Activated CD4-positive, alpha-beta T cell treated with anti-CD3 and anti-CD28 coated beads for 36 hours (primary cell): ENCODE measurements around the gene DEF6. TPM values are rescaled to one million over a fixed set of nuclear protein-coding genes. Genes with fewer than 3 reads are reported as not detected.

Source experiments
- ATAC-seq: fragments of 200-7000 bp; cut with Tn5 transposase; one replicate; pipeline ENCODE4 v1.10.0; 2021; ENCODE audit warnings: mild to moderate bottlenecking, moderate library complexity
- CTCF ChIA-PET: fragments of 350-600 bp; sonication (Branson Sonifier 250); formaldehyde crosslinking; loops from one replicate; lab custom pipeline; 2021; ENCODE audit warnings: antibody characterized with exemption; lab: Charles Lee
- POLR2A ChIA-PET: fragments of 350-600 bp; sonication (Branson Sonifier 250); formaldehyde crosslinking; loops from one replicate; lab custom pipeline; 2021; ENCODE audit warnings: antibody characterized with exemption, inconsistent platforms; lab: Charles Lee
- DNase-seq: peaks from one replicate; pipeline ENCODE4 v3.0.0-alpha.2; 2020
- H3K27ac Mint-ChIP-seq: one replicate; pipeline ENCODE4 v1.8.0; 2021; ENCODE audit warnings: mixed read lengths
- H3K27me3 Mint-ChIP-seq: one replicate; pipeline ENCODE4 v1.8.0; 2021; ENCODE audit warnings: mixed read lengths
- H3K36me3 Mint-ChIP-seq: one replicate; pipeline ENCODE4 v1.8.0; 2021; ENCODE audit warnings: low read depth, mixed read lengths
- H3K4me1 Mint-ChIP-seq: one replicate; pipeline ENCODE4 v1.8.0; 2021; ENCODE audit warnings: mixed read lengths
- H3K4me3 Mint-ChIP-seq: one replicate; pipeline ENCODE4 v1.8.0; 2021; ENCODE audit warnings: mild to moderate bottlenecking, moderate library complexity, mixed read lengths
- H3K9me3 Mint-ChIP-seq: one replicate; pipeline ENCODE4 v1.8.0; 2021; ENCODE audit warnings: low read depth, mixed read lengths
- intact Hi-C, 2 experiments: fragments of 100-400 bp; cut with DNase I in 1 of 2; cut with micrococcal nuclease in 1 of 2; formaldehyde crosslinking; loops; one replicate each; pipeline versions ENCODE4 v1.14.2 to v1.15.1; 2022 to 2024; cut with DNase I, micrococcal nuclease
- total RNA-seq, 2 experiments: library from RNA; stranded (reverse); gene quantifications; one replicate each; pipeline ENCODE4 v1.2.3, GENCODE V29; 2021

DEF6 gene
- total RNA-seq, 2 experiments from 2014 or later = 74.1 to 86.6 TPM

GRCh38 chr6:35260591-35261570 is 36.7 kb upstream of the DEF6 start:
- Mint-ChIP-seq H3K4me1 (peaks cover 52% of the 10 kb centered on the region), H3K27ac (peak overlapping the region; percentile 90), H3K27me3 (no peaks in the 10 kb centered on the region), H3K9me3 (no peaks in the 10 kb centered on the region), H3K36me3 (peaks cover 3% of the 10 kb centered on the region), H3K4me3 (peak overlapping the region; percentile 91)
- no peak for ATAC-seq
- POLR2A ChIA-PET = interaction anchor here (0.7 kb wide), 1 partner anchor 655 kb away, joined by 3 read pairs; no protein-coding TSS in a partner anchor
- CTCF ChIA-PET = interaction anchor here (0.7 kb wide), 1 partner anchor 37 kb away, joined by 3 read pairs; the partner anchor contains the start of gene DEF6
- intact Hi-C loops = no loop called here
- DNase-seq = no peak

GRCh38 chr6:35262596-35262995 is 35.0 kb upstream of the DEF6 start:
- DNase-seq (no peak), ATAC-seq (no peak)
- H3K4me1 Mint-ChIP-seq = peaks cover 52% of the 10 kb centered on the region
- H3K9me3 Mint-ChIP-seq = no peaks in the 10 kb centered on the region
- peaks cover 5% of the 10 kb centered on the region for H3K36me3 Mint-ChIP-seq
- ChIA-PET POLR2A (interaction anchor here (1.4 kb wide), 1 partner anchor 34 kb away, joined by 4 read pairs; no protein-coding TSS in a partner anchor), CTCF (no interaction called here)
- H3K4me3 Mint-ChIP-seq = no peak overlapping the region
- intact Hi-C loops = no loop called here
- H3K27me3 Mint-ChIP-seq = no peaks in the 10 kb centered on the region
- peak overlapping the region; percentile 18 for H3K27ac Mint-ChIP-seq

GRCh38 chr6:35264550-35265274 is 32.9 kb upstream of the DEF6 start:
- H3K4me1 Mint-ChIP-seq = peaks cover 51% of the 10 kb centered on the region
- ChIA-PET CTCF (interaction anchor here (0.7 to 1.3 kb wide), 2 partner anchors 23 to 34 kb away, joined by 3 read pairs; no protein-coding TSS in a partner anchor), POLR2A (no interaction called here)
- H3K4me3 Mint-ChIP-seq = no peak overlapping the region
- intact Hi-C loops = no loop called here
- DNase-seq (no peak), ATAC-seq (no peak)
- no peaks in the 10 kb centered on the region for H3K9me3 Mint-ChIP-seq
- H3K27me3 Mint-ChIP-seq = no peaks in the 10 kb centered on the region
- peaks cover 5% of the 10 kb centered on the region for H3K36me3 Mint-ChIP-seq
- H3K27ac Mint-ChIP-seq = no peak overlapping the region

GRCh38 chr6:35265523-35265922 is 32.1 kb upstream of the DEF6 start:
- H3K4me1 Mint-ChIP-seq = peaks cover 45% of the 10 kb centered on the region
- no peak overlapping the region for H3K4me3 Mint-ChIP-seq
- peaks cover 8% of the 10 kb centered on the region for H3K36me3 Mint-ChIP-seq
- ChIA-PET POLR2A (no interaction called here), CTCF (interaction anchor here (0.6 kb wide), 1 partner anchor 62 kb away, joined by 3 read pairs; no protein-coding TSS in a partner anchor)
- no peak for DNase-seq
- no peak for ATAC-seq
- no peaks in the 10 kb centered on the region for H3K9me3 Mint-ChIP-seq
- intact Hi-C loops = no loop called here
- peak overlapping the region; percentile 20 for H3K27ac Mint-ChIP-seq
- no peaks in the 10 kb centered on the region for H3K27me3 Mint-ChIP-seq

GRCh38 chr6:35267446-35267845 is 30.2 kb upstream of the DEF6 start:
- Mint-ChIP-seq H3K27ac (no peak overlapping the region), H3K4me3 (no peak overlapping the region), H3K27me3 (no peaks in the 10 kb centered on the region), H3K9me3 (no peaks in the 10 kb centered on the region), H3K36me3 (peaks cover 10% of the 10 kb centered on the region), H3K4me1 (peaks cover 30% of the 10 kb centered on the region)
- CTCF ChIA-PET = no interaction called here
- POLR2A ChIA-PET = no interaction called here
- DNase-seq (no peak), ATAC-seq (no peak)
- intact Hi-C loops = no loop called here

- H3K4me3 Mint-ChIP-seq = no peak overlapping the region
- ATAC-seq (no peak), DNase-seq (no peak)
- intact Hi-C loops = no loop called here
- H3K4me1 Mint-ChIP-seq = peaks cover 25% of the 10 kb centered on the region
- H3K36me3 Mint-ChIP-seq = peaks cover 10% of the 10 kb centered on the region
- H3K9me3 Mint-ChIP-seq = no peaks in the 10 kb centered on the region
- no peak overlapping the region for H3K27ac Mint-ChIP-seq
- ChIA-PET POLR2A (no interaction called here), CTCF (no interaction called here)
- no peaks in the 10 kb centered on the region for H3K27me3 Mint-ChIP-seq
Measured at GRCh38 chr6:35267897-35268296, 29.7 kb upstream of the DEF6 start.

GRCh38 chr6:35272005-35272404 is 25.6 kb upstream of the DEF6 start:
- Mint-ChIP-seq H3K36me3 (peaks cover 6% of the 10 kb centered on the region), H3K4me1 (peaks cover 7% of the 10 kb centered on the region), H3K27ac (no peak overlapping the region), H3K27me3 (no peaks in the 10 kb centered on the region), H3K4me3 (no peak overlapping the region), H3K9me3 (no peaks in the 10 kb centered on the region)
- ATAC-seq (no peak), DNase-seq (no peak)
- CTCF ChIA-PET = no interaction called here
- POLR2A ChIA-PET = interaction anchor here (0.6 kb wide), 1 partner anchor 211 kb away, joined by 3 read pairs; no protein-coding TSS in a partner anchor
- intact Hi-C loops = no loop called here

GRCh38 chr6:35273822-35274559 is 23.6 kb upstream of the DEF6 start:
- H3K9me3 Mint-ChIP-seq = no peaks in the 10 kb centered on the region
- H3K36me3 Mint-ChIP-seq = peaks cover 7% of the 10 kb centered on the region
- no peak for DNase-seq
- CTCF ChIA-PET = interaction anchor here (0.8 kb wide), 1 partner anchor 20 kb away, joined by 4 read pairs; no protein-coding TSS in a partner anchor
- POLR2A ChIA-PET = no interaction called here
- H3K4me1 Mint-ChIP-seq = peaks cover 3% of the 10 kb centered on the region
- intact Hi-C loops = no loop called here
- no peaks in the 10 kb centered on the region for H3K27me3 Mint-ChIP-seq
- ATAC-seq = no peak
- H3K27ac Mint-ChIP-seq = no peak overlapping the region
- H3K4me3 Mint-ChIP-seq = no peak overlapping the region

GRCh38 chr6:35275744-35276260 is 21.8 kb upstream of the DEF6 start:
- Mint-ChIP-seq H3K27me3 (no peaks in the 10 kb centered on the region), H3K4me1 (peaks cover 3% of the 10 kb centered on the region), H3K4me3 (no peak overlapping the region), H3K27ac (no peak overlapping the region), H3K36me3 (peaks cover 2% of the 10 kb centered on the region), H3K9me3 (no peaks in the 10 kb centered on the region)
- DNase-seq (no peak), ATAC-seq (no peak)
- CTCF ChIA-PET = interaction anchor here (0.5 to 0.6 kb wide), 2 partner anchors 18 to 74 kb away, joined by 3 read pairs; no protein-coding TSS in a partner anchor
- intact Hi-C loops = no loop called here
- POLR2A ChIA-PET = no interaction called here

- POLR2A ChIA-PET = interaction anchor here (0.6 kb wide), 1 partner anchor 527 kb away, joined by 3 read pairs; no protein-coding TSS in a partner anchor
- Mint-ChIP-seq H3K4me1 (peaks cover 3% of the 10 kb centered on the region), H3K27me3 (no peaks in the 10 kb centered on the region), H3K4me3 (no peak overlapping the region), H3K9me3 (no peaks in the 10 kb centered on the region), H3K27ac (no peak overlapping the region), H3K36me3 (peaks cover 12% of the 10 kb centered on the region)
- ATAC-seq (no peak), DNase-seq (no peak)
- intact Hi-C loops = no loop called here
- CTCF ChIA-PET = interaction anchor here (0.7 to 1.7 kb wide), 2 partner anchors 11 to 188 kb away, joined by 3 to 7 read pairs; no protein-coding TSS in a partner anchor
Measured at GRCh38 chr6:35278708-35279107, 18.9 kb upstream of the DEF6 start.
